Kidney tubule cell (primary cell): ENCODE results near the gene CAPN10.
A peak's percentile ranks its signal among the peaks of the same experiment; 100 is the strongest.

Experiments
- DNase-seq: peaks from one replicate; pipeline ENCODE4 v3.0.0-alpha.2; 2018; ENCODE audit warnings: low spot score

Gene CAPN10

GRCh38 chr2:240563951-240564560 is 22.5 kb upstream of the CAPN10 start:
- DNase-seq: no peak

GRCh38 chr2:240564561-240565332 is 21.8 kb upstream of the CAPN10 start:
- DNase-seq: no peak

- DNase-seq: peak; percentile 94
Measured at GRCh38 chr2:240565333-240566202, 21.0 kb upstream of the CAPN10 start.

- DNase-seq: peak; percentile 92
Measured at GRCh38 chr2:240566203-240567136, 20.1 kb upstream of the CAPN10 start.

GRCh38 chr2:240567137-240567871 is 19.2 kb upstream of the CAPN10 start:
- peak; percentile 27 for DNase-seq

GRCh38 chr2:240567872-240568677 is 18.5 kb upstream of the CAPN10 start, which contains the start of gene RNPEPL1:
Gene RNPEPL1 (plus strand): TSS chr2:240568484. CDS start chr2:240568587, 103 bp downstream.
- DNase-seq: peak; percentile 65

GRCh38 chr2:240568678-240569522 is 17.6 kb upstream of the CAPN10 start:
- DNase-seq: peak; percentile 74

- DNase-seq: no peak
Measured at GRCh38 chr2:240569523-240569997, 17.0 kb upstream of the CAPN10 start.

- DNase-seq: peak; percentile 30
Measured at GRCh38 chr2:240569998-240570530, 16.5 kb upstream of the CAPN10 start.

GRCh38 chr2:240570531-240571313 is 15.8 kb upstream of the CAPN10 start:
- DNase-seq: no peak

- no peak for DNase-seq
Measured at GRCh38 chr2:240571314-240571973, 15.1 kb upstream of the CAPN10 start.

GRCh38 chr2:240572141-240573031 is 14.1 kb upstream of the CAPN10 start:
- DNase-seq: no peak

GRCh38 chr2:240573071-240573515 is 13.4 kb upstream of the CAPN10 start:
- DNase-seq: no peak

- no peak for DNase-seq
Measured at GRCh38 chr2:240573516-240574385, 12.8 kb upstream of the CAPN10 start.
